C4-2B (cell line): Measurements from ENCODE around the gene SIM1.

Experiments
- CTCF ChIP-seq: fragments of 450-650 bp; conservative IDR thresholded peaks from 2 replicates; pipeline ENCODE4 v1.5.1; 2017; ENCODE audit warnings: mild to moderate bottlenecking
- ZFX ChIP-seq: fragments of 450-650 bp; IDR thresholded peaks from 2 replicates; pipeline ENCODE4 v1.6.1; 2017

DNA sequence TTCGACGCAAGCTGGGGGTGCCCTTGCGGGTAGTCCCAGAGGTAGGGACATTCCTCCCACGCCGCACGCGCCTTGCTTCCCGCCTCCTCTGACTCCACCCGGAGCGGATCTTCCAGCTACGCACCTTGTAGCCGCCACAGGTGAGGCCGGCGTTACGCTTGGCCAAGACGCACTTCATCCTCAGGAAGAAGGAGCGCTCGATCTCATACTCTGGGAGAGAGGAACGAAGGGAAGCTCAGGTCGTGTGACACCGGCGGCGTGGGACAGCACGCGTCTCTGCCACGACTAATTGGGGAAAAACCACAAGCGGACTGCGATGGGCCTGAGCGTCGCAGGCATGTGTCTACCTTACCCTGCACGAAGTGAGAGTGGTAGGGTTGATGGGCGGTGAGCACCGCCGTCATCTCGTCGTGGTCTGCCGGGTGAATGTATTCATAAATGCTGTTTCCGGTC is 15.5 kb downstream of the SIM1 start:
- no peak for TF ChIP-seq CTCF
- no peak for TF ChIP-seq ZFX
